GM12873 (cell line): ENCODE data around the gene TMEM271.

ENCODE experiments used
- CTCF ChIP-seq: IDR thresholded peaks from 2 replicates; pipeline ENCODE4 v1.5.1; 2012; ENCODE audit warnings: low read depth, mild to moderate bottlenecking, moderate library complexity, low read length, control low read depth; ENCODE audit not compliant: insufficient read depth; ENCODE audit errors: missing control alignments

Gene TMEM271

GRCh38 chr4:616091-616490 lies 40.0 kb upstream of the TMEM271 start:
- TF ChIP-seq CTCF: no peak

GRCh38 chr4:613126-613525 lies 37.0 kb upstream of the TMEM271 start:
- no peak for TF ChIP-seq CTCF

- TF ChIP-seq CTCF: no peak
These were observed 36.6 kb upstream of the TMEM271 start for GRCh38 chr4:612749-613125.

- TF ChIP-seq CTCF: no peak
These were observed 36.1 kb upstream of the TMEM271 start for GRCh38 chr4:612052-612748.

- no peak for TF ChIP-seq CTCF
These were observed 34.5 kb upstream of the TMEM271 start for GRCh38 chr4:610411-611261.

GRCh38 chr4:609400-610050 lies 33.4 kb upstream of the TMEM271 start:
- no peak for TF ChIP-seq CTCF

GRCh38 chr4:608236-608635 lies 32.1 kb upstream of the TMEM271 start:
- TF ChIP-seq CTCF: no peak
